Gastrocnemius medialis (tissue), 4 donors: ENCODE data around the gene GLI3.

Experiments
- CTCF ChIP-seq, 5 experiments: fragments of 450-650 bp in 3 of 5; fragments of 200-600 bp in 2 of 5; sonication (generic) in 2 of 5; IDR thresholded peaks in 4 of 5; conservative IDR thresholded peaks in 1 of 5; 1 replicate in 4 of 5; 2 replicates in 1 of 5; pipeline ENCODE4 v1.5.1; 2016 to 2019; ENCODE audit warnings: antibody characterized with exemption in 5 of 5, mild to moderate bottlenecking in 3 of 5, moderate library complexity in 3 of 5
- POLR2A ChIP-seq, 2 donors: fragments of 450-650 bp; IDR thresholded peaks; one replicate each; pipeline ENCODE4 v1.6.1; 2017; ENCODE audit warnings: antibody characterized with exemption in 2 of 2, mild to moderate bottlenecking in 2 of 2, moderate library complexity in 2 of 2

DNA sequence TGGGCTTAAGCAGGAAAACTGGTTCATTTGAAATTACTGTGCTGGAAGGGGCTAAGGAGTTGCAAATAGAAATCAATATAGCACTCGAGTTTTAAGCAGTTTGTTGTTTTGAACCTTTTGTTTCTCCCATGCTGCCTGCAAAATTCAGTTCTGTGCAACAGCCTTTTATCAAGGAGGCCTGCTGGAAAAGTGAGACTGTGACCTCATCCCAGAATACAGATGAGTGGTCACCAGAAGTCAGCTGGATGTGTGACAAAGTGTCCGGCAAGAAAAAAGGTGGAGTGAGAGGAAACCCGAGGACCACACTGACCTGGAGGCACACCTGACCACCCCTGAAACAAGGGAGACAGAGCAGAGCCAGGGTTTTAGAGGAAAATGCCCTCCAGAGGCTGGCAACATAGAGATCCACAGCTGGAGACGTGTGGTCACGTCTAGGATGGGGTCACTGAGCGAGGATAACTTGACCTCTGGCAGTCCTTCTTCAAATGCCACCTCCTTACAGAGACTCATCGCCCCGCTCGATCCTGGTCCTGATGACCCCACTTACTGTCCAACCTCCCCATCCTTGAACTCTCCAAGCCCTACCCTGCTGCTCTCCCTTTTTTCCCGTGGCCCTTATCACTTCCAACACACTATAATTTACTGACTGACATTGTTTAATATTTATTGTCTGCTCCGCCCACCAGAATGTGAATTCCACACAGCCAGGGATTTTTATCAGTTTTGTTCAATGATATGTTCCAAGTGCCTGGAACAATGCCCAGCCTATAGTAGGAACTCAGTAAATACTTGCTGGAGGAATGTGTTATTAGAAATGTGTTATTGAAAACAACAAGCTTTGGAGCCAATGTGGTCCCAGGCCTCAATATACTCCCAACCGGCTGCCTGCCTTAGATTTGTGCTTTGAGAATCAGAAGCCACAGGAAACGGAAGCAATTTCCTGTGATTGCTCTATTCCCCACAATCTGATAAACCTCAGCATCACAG, 243.8 kb downstream of the GLI3 start:
- TF ChIP-seq CTCF (IDR thresholded peaks at IDR 0.05 in 4 of 5, conservative IDR thresholded peaks at IDR 0.05 in 1 of 5): no peak
- no peak for TF ChIP-seq POLR2A (IDR thresholded peaks at IDR 0.05)
